HFFc6 (cell line): ENCODE results near the gene NAV3. TPM values are rescaled to one million over a fixed set of nuclear protein-coding genes. Genes with fewer than 3 reads are reported as not detected.

ENCODE experiments used
- DNase-seq: peaks from one replicate; pipeline ENCODE4 v3.0.0-alpha.2; 2018
- H3K27ac Mint-ChIP-seq: 2 replicates; pipeline ENCODE4 v1.8.0; 2020; ENCODE audit warnings: mild to moderate bottlenecking, mixed read lengths
- H3K27me3 Mint-ChIP-seq: 2 replicates; pipeline ENCODE4 v1.8.0; 2021; ENCODE audit warnings: mild to moderate bottlenecking, moderate library complexity, mixed read lengths; ENCODE audit not compliant: insufficient read depth
- H3K36me3 Mint-ChIP-seq: 2 replicates; pipeline ENCODE4 v1.8.0; 2021; ENCODE audit warnings: low read depth, mixed read lengths
- H3K4me1 Mint-ChIP-seq: 2 replicates; pipeline ENCODE4 v1.8.0; 2020; ENCODE audit warnings: low read depth, mixed read lengths
- H3K4me3 Mint-ChIP-seq: 2 replicates; pipeline ENCODE4 v1.8.0; 2020; ENCODE audit warnings: mild to moderate bottlenecking, moderate library complexity, mixed read lengths
- H3K9me3 Mint-ChIP-seq: 2 replicates; pipeline ENCODE4 v1.8.0; 2020; ENCODE audit warnings: mild to moderate bottlenecking, mixed read lengths
- total RNA-seq, 6 experiments: library from RNA; stranded (reverse); fragmentation: NEBNext Ultra II Directional; extraction: Animal tissue kit (Norgen Biotek cat#: 25700); gene quantifications; 2 replicates in 1 of 6; 3 replicates in 5 of 6; pipeline ENCODE4 v1.2.3, GENCODE V29; 2021
- TF ChIP-seq, protein P1 (sequence below): fragments of 200-600 bp; sonication (generic); IDR thresholded peaks from 2 replicates; pipeline ENCODE4 v1.5.0; 2021; ENCODE audit warnings: antibody characterized with exemption, mild to moderate bottlenecking

The NAV3 gene
- total RNA-seq, 6 experiments from 2014 or later, result 86.7 to 142 (median 107) TPM

DNA sequence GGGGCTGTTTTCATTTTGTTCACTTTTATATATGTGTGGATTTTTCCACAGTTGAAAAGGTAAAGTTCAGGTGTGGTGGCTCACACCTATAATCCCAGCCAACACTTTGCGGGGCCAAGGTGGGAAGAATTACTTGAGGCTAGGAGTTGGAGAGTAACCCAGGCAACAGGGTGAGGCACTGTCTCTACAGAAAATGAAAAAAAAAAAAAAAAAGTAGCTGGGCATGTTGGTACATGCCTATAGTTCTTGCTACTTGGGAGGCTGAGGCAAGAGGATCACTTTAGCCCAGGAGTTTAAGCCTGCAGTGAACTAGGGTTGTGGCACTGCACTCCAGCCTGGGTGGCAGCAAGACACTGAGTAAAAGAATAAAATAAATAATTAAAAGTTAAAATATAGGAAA lies 326.5 kb downstream of the NAV3 start:
- Mint-ChIP-seq H3K27me3 (peaks cover 9% of the 10 kb centered on the region), H3K9me3 (no peaks in the 10 kb centered on the region), H3K4me3 (peak overlapping the region; percentile 8; the same call in 1 of the 2 replicates)

DNA sequence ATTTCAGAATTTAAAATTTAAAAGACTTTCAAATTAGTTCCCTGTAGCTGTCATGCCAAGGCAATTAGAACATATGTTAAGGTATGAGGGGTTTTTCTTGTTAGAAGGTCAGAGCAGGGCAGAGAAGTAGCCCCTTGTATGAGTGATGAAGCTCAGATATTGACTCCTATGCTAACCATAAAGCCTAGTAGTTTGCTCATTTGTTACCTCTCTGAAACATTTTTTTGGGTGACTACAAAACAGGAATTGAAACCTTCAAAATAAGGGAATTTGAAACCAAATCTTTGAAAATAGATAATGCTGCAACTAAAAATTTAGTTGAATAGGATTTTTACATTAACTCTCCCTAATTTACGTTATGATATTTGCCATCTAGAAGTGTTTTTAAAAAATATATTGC lies 333.5 kb downstream of the NAV3 start:
- H3K4me3 Mint-ChIP-seq, result no peak overlapping the region
- H3K9me3 Mint-ChIP-seq, result no peaks in the 10 kb centered on the region
- no peak for DNase-seq
- H3K27ac Mint-ChIP-seq, result no peak overlapping the region; the same call in 1 of the 2 replicates
- peaks cover 21% of the 10 kb centered on the region for H3K36me3 Mint-ChIP-seq
- no peaks in the 10 kb centered on the region for H3K4me1 Mint-ChIP-seq
- TF ChIP-seq, protein P1, sequence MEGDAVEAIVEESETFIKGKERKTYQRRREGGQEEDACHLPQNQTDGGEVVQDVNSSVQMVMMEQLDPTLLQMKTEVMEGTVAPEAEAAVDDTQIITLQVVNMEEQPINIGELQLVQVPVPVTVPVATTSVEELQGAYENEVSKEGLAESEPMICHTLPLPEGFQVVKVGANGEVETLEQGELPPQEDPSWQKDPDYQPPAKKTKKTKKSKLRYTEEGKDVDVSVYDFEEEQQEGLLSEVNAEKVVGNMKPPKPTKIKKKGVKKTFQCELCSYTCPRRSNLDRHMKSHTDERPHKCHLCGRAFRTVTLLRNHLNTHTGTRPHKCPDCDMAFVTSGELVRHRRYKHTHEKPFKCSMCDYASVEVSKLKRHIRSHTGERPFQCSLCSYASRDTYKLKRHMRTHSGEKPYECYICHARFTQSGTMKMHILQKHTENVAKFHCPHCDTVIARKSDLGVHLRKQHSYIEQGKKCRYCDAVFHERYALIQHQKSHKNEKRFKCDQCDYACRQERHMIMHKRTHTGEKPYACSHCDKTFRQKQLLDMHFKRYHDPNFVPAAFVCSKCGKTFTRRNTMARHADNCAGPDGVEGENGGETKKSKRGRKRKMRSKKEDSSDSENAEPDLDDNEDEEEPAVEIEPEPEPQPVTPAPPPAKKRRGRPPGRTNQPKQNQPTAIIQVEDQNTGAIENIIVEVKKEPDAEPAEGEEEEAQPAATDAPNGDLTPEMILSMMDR, result no peak
- H3K27me3 Mint-ChIP-seq, result peaks cover 3% of the 10 kb centered on the region; the same call in 1 of the 2 replicates

More for the DNA sequence above, 326.5 kb downstream of the NAV3 start:
- H3K27ac Mint-ChIP-seq, result peak overlapping the region; percentile 81
- DNase-seq, result no peak
- peaks cover 53% of the 10 kb centered on the region for H3K36me3 Mint-ChIP-seq
- TF ChIP-seq, protein P1, result no peak
- peaks cover 30% of the 10 kb centered on the region for H3K4me1 Mint-ChIP-seq

DNA sequence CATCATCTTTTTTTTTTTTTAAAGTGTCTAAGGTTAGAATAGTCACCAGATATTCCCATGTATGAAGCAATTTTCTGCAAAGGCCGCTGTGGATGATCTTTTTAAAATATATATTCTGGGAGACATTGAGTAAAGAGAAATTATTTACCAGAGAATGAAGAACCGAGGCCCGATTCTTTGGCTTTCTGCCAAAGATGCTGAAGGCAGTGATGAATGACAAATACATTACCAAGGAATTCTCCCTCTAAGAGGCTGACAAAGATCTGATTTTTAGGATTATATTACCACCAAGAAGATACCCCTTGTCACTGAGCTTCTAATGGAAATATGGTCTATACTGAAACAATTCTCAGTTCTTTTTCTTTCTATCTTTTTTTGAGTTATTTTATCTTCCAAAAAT lies 336.8 kb downstream of the NAV3 start:
- H3K4me3 Mint-ChIP-seq, result no peak overlapping the region
- H3K27ac Mint-ChIP-seq, result no peak overlapping the region

DNA sequence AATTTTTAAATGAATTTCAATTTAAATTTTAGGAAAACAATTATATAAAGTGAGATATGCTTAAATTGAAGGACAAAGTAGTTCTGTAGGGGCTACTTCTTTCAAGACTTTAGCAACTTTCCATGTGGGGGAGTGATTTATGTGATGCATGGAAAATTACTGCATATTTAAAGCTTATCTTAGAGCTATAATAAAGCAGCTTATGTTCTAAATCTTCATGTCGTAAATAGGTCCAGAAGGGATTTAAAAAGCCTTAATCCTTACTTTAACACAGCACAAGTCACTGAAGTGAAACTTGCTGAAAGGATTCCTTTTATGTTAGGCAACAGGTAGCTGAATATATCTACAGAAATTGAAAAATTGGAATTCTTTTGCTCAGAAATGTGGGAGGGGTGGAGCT lies 340.4 kb downstream of the NAV3 start:
- no peak overlapping the region for H3K4me3 Mint-ChIP-seq
- no peaks in the 10 kb centered on the region for H3K27me3 Mint-ChIP-seq
- no peak overlapping the region for H3K27ac Mint-ChIP-seq
- no peaks in the 10 kb centered on the region for H3K4me1 Mint-ChIP-seq
- TF ChIP-seq, protein P1, result no peak
- no peak for DNase-seq
- H3K9me3 Mint-ChIP-seq, result no peaks in the 10 kb centered on the region
- peaks cover 18% of the 10 kb centered on the region for H3K36me3 Mint-ChIP-seq

More for the DNA sequence above, 336.8 kb downstream of the NAV3 start:
- H3K9me3 Mint-ChIP-seq, result no peaks in the 10 kb centered on the region
- no peaks in the 10 kb centered on the region for H3K27me3 Mint-ChIP-seq
- no peak for DNase-seq
- H3K4me1 Mint-ChIP-seq, result no peaks in the 10 kb centered on the region
- TF ChIP-seq, protein P1, result no peak
- peaks cover 27% of the 10 kb centered on the region for H3K36me3 Mint-ChIP-seq

DNA sequence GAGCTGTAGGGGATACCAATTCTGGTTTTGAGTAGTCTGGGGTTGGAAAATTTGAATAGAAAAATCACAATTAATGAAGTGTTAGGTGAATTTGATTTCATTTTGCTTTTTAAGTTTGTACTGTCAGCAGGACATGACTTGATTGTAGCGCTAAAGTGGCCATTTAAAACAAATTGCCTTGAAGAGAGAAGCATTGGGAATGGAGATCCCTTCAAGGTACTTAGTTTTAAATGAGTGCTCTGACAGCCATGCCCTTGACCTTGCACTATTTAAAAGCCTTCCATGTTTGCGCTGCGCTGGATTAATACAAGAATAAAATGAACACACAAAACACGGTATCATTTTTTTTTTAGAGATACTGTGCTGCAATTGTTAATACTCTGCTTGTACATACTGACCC lies 345.9 kb downstream of the NAV3 start:
- Mint-ChIP-seq H3K4me3 (no peak overlapping the region), H3K36me3 (peaks cover 19% of the 10 kb centered on the region), H3K27ac (no peak overlapping the region), H3K4me1 (peaks cover 3% of the 10 kb centered on the region), H3K9me3 (no peaks in the 10 kb centered on the region), H3K27me3 (no peaks in the 10 kb centered on the region)
- TF ChIP-seq, protein P1, result no peak
- DNase-seq, result no peak

DNA sequence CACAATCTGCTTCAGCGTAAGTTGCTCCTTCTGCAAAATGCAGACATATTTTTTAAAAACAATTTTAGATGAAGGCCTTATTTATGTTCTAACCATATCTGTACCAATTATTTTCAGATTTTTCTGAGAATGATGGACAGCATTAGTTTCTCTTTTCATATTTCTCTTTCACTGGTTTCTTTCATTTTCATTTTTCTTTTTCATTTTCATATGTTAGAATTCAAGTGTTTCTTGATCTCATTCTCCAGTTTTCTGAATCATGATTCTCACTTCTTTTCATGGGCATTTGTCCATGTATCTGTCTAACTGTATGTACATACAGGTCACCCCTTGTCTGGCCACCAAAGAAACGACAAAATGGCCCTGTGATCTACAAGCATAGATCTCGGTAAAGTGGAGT lies 346.6 kb downstream of the NAV3 start:
- TF ChIP-seq, protein P1, result no peak
- Mint-ChIP-seq H3K27me3 (no peaks in the 10 kb centered on the region), H3K9me3 (no peaks in the 10 kb centered on the region), H3K4me1 (peaks cover 9% of the 10 kb centered on the region), H3K27ac (0 out of 2 replicates have a peak overlapping the region, but pooled peaks have one; percentile 7), H3K36me3 (peaks cover 24% of the 10 kb centered on the region), H3K4me3 (no peak overlapping the region; the same call in 1 of the 2 replicates)
- no peak for DNase-seq
